Mucosa of rectum (tissue), 2 donors: ENCODE data around the gene CYCS.

ENCODE experiments used
- H3K27ac ChIP-seq, 2 donors: one replicate each; pipeline ENCODE4 v1.7.0; 2013; ENCODE audit warnings: inconsistent platforms in 2 of 2, low read depth in 2 of 2, low read length in 2 of 2
- H3K27me3 ChIP-seq, 2 donors: one replicate each; pipeline ENCODE4 v1.7.0; 2013; ENCODE audit warnings: low read length in 2 of 2; ENCODE audit not compliant: control insufficient read depth in 2 of 2, insufficient read depth in 2 of 2
- H3K36me3 ChIP-seq, 2 donors: one replicate each; pipeline ENCODE4 v1.7.0; 2013; ENCODE audit warnings: low read length in 2 of 2; ENCODE audit not compliant: control insufficient read depth in 2 of 2, insufficient read depth in 2 of 2
- H3K4me1 ChIP-seq, 2 donors: one replicate each; pipeline ENCODE4 v1.7.0; 2013; ENCODE audit warnings: low read length in 2 of 2, mild to moderate bottlenecking in 1 of 2; ENCODE audit not compliant: control insufficient read depth in 2 of 2, insufficient read depth in 2 of 2
- H3K4me3 ChIP-seq, 2 donors: one replicate each; pipeline ENCODE4 v1.7.0; 2013; ENCODE audit warnings: low read length in 2 of 2
- H3K9ac ChIP-seq, 2 donors: one replicate each; pipeline ENCODE4 v1.7.0; 2013; ENCODE audit warnings: low read length in 2 of 2, low read depth in 1 of 2, mild to moderate bottlenecking in 1 of 2
- H3K9me3 ChIP-seq, 2 donors: one replicate each; pipeline ENCODE4 v1.7.0; 2013; ENCODE audit warnings: low read length in 2 of 2; ENCODE audit not compliant: control insufficient read depth in 2 of 2
- donor health status: healthy.
- donor health status: Normal muscosa, but diverticular disease.

The CYCS gene

DNA sequence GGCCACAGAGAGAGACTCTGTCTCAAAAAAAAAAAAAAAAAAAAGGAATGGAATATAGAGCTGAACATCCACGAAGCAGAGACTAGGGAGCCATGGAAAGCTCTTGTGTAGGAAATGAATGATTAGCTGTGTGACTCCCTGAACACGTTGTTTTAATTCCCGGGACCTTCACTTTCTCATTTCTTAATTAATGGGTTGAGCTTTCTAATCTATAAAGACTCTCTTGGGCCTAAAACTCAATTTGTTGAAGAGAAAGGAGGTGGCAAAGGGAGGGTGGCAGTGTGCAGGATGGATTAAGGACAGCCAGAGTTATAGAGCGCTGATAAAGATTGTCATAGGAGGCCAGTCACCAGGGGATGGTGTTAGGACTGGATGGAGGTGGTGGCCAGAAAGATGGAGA is 48.0 kb downstream of the CYCS start:
- Histone ChIP-seq H3K27ac (no peak overlapping the region), H3K4me1 (no peaks in the 10 kb centered on the region), H3K4me3 (no peak overlapping the region), H3K27me3 (no peaks in the 10 kb centered on the region), H3K9me3 (no peaks in the 10 kb centered on the region), H3K9ac (no peak overlapping the region), H3K36me3 (no peaks in the 10 kb centered on the region)

DNA sequence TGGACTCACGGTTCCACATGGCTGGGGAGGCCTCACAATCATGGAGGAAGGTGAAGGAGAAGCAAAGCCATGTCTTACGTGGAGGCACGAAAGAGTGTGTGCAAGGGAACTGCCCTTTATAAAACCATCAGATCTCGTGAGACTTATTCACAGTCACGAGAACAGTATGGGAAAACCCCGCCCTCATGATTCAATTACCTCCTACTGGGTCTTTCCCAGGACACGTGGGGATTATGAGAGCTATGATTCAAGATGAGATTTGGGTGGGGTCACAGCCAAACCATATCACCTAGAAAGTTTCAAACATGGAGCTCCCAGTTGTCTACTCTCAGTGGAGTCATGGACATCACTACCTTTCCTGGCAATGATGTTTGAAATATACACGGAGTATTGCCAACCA is 49.6 kb downstream of the CYCS start:
- Histone ChIP-seq H3K4me3 (no peak overlapping the region), H3K4me1 (no peaks in the 10 kb centered on the region)

DNA sequence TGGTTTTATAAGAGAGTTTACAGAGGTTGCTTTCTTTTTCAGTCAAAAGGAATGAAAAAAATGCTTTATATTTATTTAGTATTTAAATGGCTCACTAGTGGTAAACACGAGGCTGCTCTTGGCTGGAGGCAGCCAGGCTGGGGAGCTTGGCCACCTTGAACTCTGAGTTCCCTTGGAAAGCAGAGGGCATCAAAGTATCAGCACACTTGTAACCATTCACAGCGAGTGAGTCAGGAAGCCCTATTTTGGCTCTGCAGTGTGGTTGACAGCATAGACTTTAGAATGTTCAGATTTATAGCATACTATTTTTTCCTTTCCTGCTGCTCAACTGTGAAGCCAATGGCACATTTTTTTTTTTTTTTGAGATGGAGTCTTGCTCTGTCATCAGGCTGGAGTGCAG is 51.6 kb downstream of the CYCS start:
- H3K9ac ChIP-seq, result no peak overlapping the region
- no peaks in the 10 kb centered on the region for H3K36me3 ChIP-seq
- H3K27ac ChIP-seq, result no peak overlapping the region
- no peaks in the 10 kb centered on the region for H3K27me3 ChIP-seq
- no peak overlapping the region for H3K4me3 ChIP-seq
- no peaks in the 10 kb centered on the region for H3K9me3 ChIP-seq
- no peaks in the 10 kb centered on the region for H3K4me1 ChIP-seq

More for the DNA sequence above, 49.6 kb downstream of the CYCS start:
- H3K27me3 ChIP-seq, result no peaks in the 10 kb centered on the region
- H3K27ac ChIP-seq, result no peak overlapping the region
- no peak overlapping the region for H3K9ac ChIP-seq
- H3K9me3 ChIP-seq, result no peaks in the 10 kb centered on the region
- no peaks in the 10 kb centered on the region for H3K36me3 ChIP-seq
